Lower leg skin (tissue), 4 donors: ENCODE measurements around the gene COX6B2. TPM values are rescaled to one million over a fixed set of nuclear protein-coding genes. Genes with fewer than 3 reads are reported as not detected.

ENCODE experiments used
- DNase-seq, 2 donors: peaks; one replicate each; pipeline ENCODE4 v3.0.0-alpha.2; 2019; ENCODE audit warnings: low spot score in 2 of 2
- H3K4me3 ChIP-seq: fragments of 200-600 bp; sonication (generic); 2 replicates; pipeline ENCODE4 v1.5.1; 2017; ENCODE audit warnings: mild to moderate bottlenecking, low read depth; ENCODE audit not compliant: poor library complexity, severe bottlenecking
- POLR2A ChIP-seq, 2 donors: fragments of 450-650 bp; IDR thresholded peaks; one replicate each; pipeline ENCODE4 v1.6.1; 2016 to 2017; ENCODE audit warnings: antibody characterized with exemption in 2 of 2, mild to moderate bottlenecking in 1 of 2, moderate library complexity in 1 of 2
- WGBS, 2 donors: methylation state at CpG; one replicate each; pipeline ENCODE4 v1.1.5; 2018; 5-methylcytosine and 5-hydroxymethylcytosine counted together
- intact Hi-C: fragments of 100-400 bp; cut with DNase I; formaldehyde crosslinking; loops from one replicate; pipeline ENCODE4 v1.15.0; 2023; ENCODE audit warnings: low total_unique reads
- total RNA-seq, 4 donors: library from RNA; depleted of rRNA; stranded (reverse); fragments of >200 nt; gene quantifications; one replicate each; pipeline ENCODE4 v1.1.0, GENCODE V29; 2016
- TF ChIP-seq, protein P1 (sequence below), 3 donors: fragments of 450-650 bp; IDR thresholded peaks; one replicate each; pipeline ENCODE4 v1.5.1; 2016; ENCODE audit warnings: antibody characterized with exemption in 3 of 3, mild to moderate bottlenecking in 3 of 3, moderate library complexity in 2 of 3

Gene COX6B2
- total RNA-seq, 4 donors from 2014 or later, result 0.42 to 1.1 (median 0.49) TPM; not detected in 1

DNA sequence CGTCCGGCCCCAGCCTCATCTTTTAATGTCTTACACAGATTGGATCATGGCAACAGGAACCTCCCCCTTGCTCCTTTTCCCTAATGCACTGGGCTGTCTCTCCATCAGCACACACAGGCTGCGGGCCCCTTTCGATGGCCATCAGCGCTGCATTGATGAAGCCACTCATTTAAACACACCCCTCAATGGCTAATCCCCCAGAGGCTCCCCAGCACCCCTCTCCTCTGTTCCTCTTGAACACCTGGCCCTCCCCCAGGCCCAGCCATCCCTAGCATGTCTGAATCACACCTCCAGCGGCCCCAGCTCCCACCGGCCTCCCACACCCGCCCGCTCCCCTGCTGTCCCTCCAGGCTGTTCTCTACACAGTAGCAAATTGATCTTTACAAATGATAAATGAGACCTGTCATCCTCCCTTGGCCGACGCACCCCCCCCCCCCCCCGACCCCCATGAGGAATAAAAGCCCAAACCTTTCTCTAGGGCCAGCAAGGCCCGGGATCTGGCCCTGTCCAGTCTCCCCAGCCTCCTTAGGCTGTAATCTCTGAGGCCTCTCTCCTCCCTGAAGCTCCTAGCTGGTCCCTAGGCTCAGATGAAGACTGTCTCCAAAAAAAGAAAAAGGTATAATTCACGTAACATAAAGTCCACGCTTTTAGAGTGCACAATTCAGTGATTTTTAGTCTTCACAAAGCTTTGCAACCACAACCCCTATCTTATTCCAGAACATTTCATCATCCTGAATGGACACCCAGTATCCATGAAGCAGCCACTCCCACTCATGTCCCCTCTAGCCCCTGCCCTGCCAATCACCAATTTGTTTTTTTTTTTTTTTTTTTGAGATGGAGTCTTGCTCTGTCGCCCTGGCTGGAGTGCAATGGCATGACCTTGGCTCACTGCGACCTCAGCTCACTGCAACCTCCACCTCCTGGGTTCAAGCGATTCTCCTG is 38.6 kb upstream of the COX6B2 start:
- intact Hi-C loops, result no loop called here

DNA sequence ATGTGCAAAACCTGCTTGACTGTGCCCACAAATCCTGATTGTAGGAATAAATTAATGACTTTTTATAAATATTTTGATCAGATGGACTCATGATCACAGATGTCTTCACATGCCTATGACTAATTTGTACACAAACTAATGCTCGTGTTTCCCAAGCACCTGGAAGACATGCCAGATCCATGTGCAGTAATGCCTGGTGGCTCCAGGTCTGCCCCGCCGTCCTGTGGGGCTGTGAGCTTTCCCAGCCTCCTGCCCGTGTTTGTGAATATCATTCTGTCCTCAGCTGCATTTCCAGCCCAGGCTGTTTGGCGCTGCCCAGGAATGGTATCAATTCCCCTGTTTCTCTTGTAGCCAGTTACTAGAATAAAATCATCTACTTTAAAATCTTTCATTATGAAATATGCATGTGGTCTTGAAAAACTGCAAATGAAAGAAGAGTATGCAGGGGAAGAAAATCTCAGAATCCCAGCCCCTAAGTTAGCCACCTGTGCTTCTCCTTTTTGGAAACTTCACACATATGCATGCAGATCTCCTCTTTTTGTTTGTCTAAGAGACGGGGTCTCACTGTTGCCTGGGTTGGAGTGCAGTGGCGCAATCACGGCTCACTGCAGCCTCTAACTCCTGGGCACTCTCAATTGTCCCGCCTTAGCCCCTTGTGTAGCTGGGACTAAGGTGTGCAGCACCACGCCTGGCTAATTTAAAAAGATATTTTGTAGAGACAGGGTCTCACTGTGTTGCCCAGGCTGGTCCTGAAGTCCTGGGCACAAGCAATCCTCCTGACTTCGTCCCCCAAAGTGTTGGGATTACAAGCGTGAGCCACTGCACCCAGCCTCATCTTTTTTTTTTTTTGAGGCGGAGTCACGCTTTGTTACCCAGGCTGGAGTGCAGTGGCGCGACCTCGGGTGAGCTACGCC is 37.4 kb upstream of the COX6B2 start:
- 76 to 79% methylated on average over 18 of the region's 18 CpGs for WGBS, 2 donors
- H3K4me3 ChIP-seq, result no peak overlapping the region
- intact Hi-C loops, result no loop called here
- DNase-seq, result no peak
- TF ChIP-seq, protein P1, sequence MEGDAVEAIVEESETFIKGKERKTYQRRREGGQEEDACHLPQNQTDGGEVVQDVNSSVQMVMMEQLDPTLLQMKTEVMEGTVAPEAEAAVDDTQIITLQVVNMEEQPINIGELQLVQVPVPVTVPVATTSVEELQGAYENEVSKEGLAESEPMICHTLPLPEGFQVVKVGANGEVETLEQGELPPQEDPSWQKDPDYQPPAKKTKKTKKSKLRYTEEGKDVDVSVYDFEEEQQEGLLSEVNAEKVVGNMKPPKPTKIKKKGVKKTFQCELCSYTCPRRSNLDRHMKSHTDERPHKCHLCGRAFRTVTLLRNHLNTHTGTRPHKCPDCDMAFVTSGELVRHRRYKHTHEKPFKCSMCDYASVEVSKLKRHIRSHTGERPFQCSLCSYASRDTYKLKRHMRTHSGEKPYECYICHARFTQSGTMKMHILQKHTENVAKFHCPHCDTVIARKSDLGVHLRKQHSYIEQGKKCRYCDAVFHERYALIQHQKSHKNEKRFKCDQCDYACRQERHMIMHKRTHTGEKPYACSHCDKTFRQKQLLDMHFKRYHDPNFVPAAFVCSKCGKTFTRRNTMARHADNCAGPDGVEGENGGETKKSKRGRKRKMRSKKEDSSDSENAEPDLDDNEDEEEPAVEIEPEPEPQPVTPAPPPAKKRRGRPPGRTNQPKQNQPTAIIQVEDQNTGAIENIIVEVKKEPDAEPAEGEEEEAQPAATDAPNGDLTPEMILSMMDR (IDR thresholded peaks at IDR 0.05), result no peak
- TF ChIP-seq POLR2A (IDR thresholded peaks at IDR 0.05), result no peak

More for the DNA sequence above, 38.6 kb upstream of the COX6B2 start:
- H3K4me3 ChIP-seq, result no peak overlapping the region
- DNase-seq, result no peak
- WGBS, 2 donors, result 73 to 75% methylated on average over 18 of the region's 18 CpGs
- TF ChIP-seq, protein P1 (IDR thresholded peaks at IDR 0.05), result no peak
- no peak for TF ChIP-seq POLR2A (IDR thresholded peaks at IDR 0.05)

DNA sequence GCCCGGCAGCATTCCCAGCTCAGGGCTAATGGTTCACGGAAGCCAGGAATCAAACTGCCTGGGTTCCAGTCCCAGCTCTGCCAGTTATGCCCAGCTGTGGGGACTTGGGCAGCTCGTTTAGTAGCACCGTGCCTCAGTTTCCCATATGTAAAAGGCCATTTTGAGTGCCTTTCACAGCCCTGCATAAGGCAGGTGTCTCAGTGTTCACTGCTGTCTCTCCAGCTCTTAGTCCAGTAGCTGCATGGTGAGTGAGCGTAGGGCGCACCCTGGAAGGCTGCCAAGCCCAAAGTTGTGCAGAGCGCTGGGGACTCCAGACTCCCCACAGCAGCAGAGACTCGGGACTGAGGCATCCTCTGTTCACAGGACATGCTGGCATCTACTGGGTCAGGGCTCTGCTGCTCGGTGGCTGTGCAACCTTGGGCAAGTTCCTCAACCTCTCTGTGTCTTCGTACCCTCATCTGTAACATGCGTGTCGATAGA is 36.7 kb upstream of the COX6B2 start:
- TF ChIP-seq POLR2A (IDR thresholded peaks at IDR 0.05), result no peak
- TF ChIP-seq, protein P1 (IDR thresholded peaks at IDR 0.05), result no peak
- no peak for DNase-seq
- H3K4me3 ChIP-seq, result no peak overlapping the region
- 76 to 83% methylated on average over 10 to 12 of the region's 12 CpGs for WGBS, 2 donors
- intact Hi-C loops, result no loop called here

DNA sequence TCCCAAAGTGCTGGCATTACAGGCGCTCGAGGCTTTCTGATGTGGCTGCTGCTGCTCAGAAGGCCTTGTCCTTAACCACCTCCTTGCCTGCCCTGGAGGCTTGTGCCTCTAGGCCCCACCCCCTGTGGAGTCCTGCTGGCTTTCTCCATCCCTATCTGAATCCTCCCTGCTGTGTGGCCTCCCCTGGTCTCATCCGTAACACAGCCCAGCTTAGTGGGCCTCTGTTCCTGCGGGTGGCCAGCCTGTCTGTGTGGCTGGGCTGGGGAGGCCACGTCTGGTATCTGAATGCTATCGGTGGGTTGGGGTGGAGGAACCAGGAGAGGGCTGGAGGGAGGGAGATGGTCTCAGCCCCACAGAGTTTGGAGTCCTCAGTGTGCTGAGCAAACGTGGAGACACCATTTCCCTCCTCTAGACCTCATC is 36.0 kb upstream of the COX6B2 start:
- intact Hi-C loops, result no loop called here
- H3K4me3 ChIP-seq, result no peak overlapping the region
- TF ChIP-seq, protein P1 (IDR thresholded peaks at IDR 0.05), result no peak
- TF ChIP-seq POLR2A (IDR thresholded peaks at IDR 0.05), result no peak
- DNase-seq, result no peak
- 75 to 78% methylated on average over 7 of the region's 7 CpGs for WGBS, 2 donors

DNA sequence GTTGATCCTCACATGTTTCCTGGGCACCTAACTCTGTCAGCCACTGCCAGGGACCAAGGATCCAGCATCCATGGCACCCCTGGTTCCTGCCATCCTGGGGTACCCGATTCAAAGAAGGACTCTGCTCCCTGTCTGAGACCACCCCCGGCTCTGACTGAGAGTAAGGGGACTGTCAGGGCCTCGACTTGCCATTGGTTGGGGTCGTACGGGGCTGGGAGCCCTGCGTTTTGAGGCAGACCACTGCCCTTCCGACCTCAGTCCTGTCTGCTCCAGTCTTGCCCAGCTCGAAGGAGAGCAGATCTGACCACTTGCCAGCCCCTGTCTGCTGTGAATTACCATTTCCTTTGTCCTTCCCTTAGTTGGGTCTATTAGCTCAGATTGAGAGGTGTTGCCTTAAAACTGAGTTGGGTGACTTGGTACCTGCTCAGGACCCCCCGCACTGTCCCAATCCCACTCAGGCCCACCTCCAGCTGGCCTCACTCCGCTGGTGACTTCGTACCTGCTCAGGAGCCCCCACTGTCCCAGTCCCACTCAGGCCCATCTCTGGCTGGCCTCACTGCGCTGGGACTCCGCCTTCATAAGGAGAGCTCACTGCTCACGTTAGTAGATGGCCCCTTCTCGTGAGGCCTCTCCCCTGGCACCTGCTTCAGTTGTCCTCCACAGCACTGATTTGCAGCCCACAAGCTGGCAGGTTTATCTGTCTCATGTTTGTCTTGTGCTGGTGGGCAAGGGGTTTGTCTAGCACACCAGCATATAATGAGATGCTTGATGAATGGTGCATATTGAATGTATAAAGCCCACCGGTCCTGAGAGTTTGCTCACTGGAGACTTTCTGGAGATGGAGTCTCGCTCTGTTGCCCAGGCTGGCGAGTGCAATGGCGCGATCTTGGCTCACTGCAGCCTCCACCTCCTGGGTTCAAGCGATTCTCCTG is 35.1 kb upstream of the COX6B2 start:
- intact Hi-C loops, result no loop called here
- 81 to 86% methylated on average over 20 to 21 of the region's 21 CpGs for WGBS, 2 donors
- no peak for DNase-seq
- H3K4me3 ChIP-seq, result no peak overlapping the region
- TF ChIP-seq, protein P1 (IDR thresholded peaks at IDR 0.05), result no peak
- TF ChIP-seq POLR2A (IDR thresholded peaks at IDR 0.05), result no peak
